GM10266 (cell line): ENCODE results near the gene TICRR.

ENCODE experiments used
- DNase-seq: peaks from one replicate; pipeline ENCODE4 v3.0.0; 2012; ENCODE audit errors: extremely low spot score
- TF ChIP-seq, protein P1 (sequence below): IDR thresholded peaks from 2 replicates; pipeline ENCODE4 v1.5.1; 2012; ENCODE audit warnings: mild to moderate bottlenecking, low read depth; ENCODE audit not compliant: control insufficient read depth, insufficient read depth; ENCODE audit errors: missing control alignments

Gene TICRR

DNA sequence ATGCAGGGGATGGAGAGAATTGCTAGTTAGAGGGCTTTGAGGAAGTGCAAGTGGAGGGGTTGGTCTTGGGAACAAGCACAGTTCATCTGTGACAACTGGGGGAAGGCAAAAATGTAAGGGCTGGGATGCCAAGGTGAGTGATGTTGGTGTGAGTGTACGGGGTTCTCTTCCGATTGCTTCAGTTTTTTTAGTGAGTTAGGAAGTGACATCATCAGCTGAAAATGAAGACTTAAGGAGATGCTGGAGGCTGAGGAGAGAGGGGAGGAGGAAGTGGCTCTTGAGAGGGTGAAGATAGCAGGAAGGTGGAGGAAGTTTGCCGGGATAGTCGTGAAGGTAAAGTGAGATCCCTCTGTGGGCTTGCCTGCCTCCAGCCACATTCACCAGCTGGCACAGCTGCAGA, 12.7 kb downstream of the TICRR start:
- DNase-seq = no peak
- TF ChIP-seq, protein P1, sequence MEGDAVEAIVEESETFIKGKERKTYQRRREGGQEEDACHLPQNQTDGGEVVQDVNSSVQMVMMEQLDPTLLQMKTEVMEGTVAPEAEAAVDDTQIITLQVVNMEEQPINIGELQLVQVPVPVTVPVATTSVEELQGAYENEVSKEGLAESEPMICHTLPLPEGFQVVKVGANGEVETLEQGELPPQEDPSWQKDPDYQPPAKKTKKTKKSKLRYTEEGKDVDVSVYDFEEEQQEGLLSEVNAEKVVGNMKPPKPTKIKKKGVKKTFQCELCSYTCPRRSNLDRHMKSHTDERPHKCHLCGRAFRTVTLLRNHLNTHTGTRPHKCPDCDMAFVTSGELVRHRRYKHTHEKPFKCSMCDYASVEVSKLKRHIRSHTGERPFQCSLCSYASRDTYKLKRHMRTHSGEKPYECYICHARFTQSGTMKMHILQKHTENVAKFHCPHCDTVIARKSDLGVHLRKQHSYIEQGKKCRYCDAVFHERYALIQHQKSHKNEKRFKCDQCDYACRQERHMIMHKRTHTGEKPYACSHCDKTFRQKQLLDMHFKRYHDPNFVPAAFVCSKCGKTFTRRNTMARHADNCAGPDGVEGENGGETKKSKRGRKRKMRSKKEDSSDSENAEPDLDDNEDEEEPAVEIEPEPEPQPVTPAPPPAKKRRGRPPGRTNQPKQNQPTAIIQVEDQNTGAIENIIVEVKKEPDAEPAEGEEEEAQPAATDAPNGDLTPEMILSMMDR = no peak

DNA sequence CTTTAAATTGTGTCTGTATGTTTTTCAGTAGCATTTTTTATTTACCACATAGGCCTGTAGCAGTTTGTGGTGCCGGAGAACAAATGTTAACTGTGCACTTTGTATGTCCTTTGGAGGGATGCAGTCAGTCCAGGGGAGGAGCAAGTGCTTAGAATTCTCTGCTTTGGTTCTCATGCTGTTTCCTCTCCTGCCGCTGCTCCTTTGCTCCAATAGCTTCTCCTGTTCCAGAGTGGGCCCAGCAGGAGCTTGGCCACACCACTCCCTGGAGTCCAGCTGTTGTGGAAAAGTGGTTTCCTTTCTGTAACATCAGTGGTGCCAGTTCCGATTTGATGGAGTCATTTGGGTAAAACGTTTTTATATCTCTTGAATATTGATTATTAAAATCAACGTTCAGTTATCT, 16.6 kb downstream of the TICRR start:
- no peak for DNase-seq
- TF ChIP-seq, protein P1 = no peak

DNA sequence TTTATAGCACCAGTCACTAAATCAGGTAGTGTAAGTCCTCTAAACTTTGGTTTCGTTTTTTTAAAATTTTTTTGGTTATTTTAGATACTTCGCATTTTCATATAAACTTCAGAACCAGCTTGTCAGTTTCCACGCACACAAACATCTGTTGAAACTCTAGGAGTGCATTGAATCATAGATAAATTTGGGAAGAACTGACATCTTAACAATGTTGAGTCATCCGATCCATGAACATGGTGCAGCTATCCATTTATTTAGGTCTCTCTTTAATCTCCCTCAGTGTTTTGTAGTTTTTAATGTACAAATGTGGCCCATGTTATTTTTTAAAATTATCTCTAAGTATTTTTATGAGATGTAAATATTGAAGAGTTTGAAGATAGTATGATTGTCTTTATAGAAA, 17.7 kb downstream of the TICRR start:
- TF ChIP-seq, protein P1 = no peak
- no peak for DNase-seq

DNA sequence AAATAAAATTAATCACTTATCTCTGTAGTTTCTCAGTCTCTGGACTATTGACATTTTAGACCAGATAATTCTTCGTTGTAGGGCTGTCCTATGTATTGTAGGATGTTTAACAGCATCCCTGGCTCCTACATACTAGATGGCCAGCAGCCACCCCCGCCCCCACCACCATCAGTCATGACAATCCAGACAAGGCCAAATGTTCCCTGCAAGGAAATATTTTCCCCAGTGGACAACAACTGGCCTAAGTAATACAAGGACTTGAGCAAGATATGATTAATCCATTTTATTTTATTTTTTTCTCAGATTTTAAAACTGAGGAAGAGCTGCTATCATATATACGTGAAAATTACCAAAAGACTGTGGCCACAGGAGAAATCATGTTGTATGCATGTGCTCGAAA, 23.8 kb downstream of the TICRR start:
- TF ChIP-seq, protein P1 = no peak

DNA sequence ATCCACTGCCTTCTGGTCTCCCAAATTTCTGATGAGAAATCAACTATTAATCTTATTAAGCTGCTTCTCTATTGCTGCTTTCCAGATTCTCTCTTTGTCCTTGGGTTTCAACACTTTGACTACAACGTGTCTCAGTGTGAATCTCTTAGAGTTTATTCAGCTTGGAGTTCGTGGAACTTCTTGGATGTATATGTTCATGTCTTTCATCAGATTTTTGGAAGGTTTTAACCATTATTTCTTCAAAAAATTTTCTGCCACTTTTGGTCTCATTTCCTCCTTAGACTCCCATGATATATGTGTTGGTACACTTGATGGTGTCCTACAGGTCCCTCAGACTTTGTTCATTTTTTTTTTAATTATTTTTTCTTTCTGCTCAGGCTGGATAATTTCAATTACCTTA, 36.0 kb downstream of the TICRR start:
- no peak for DNase-seq
- TF ChIP-seq, protein P1 = no peak

More for the DNA sequence above, 23.8 kb downstream of the TICRR start:
- DNase-seq = no peak

DNA sequence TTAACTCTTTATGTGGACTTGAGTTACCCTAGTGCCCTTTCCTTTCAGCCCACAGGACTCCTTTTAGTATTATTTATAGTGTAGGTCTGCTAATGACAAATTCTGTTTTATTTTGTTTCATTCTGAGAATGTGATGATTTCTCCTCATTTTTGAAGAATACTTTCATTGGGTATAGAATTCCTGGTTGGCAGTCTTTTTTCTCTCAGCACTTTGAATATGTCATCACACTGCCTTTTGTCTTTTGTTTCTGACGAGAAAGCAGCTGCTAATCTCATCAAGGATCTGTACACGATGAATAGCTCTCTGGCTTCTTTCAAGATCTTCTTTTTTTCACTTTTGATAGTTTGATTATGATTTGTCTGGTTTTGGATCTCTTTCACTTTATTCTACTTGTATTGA, 37.8 kb downstream of the TICRR start:
- TF ChIP-seq, protein P1 = no peak
- no peak for DNase-seq

DNA sequence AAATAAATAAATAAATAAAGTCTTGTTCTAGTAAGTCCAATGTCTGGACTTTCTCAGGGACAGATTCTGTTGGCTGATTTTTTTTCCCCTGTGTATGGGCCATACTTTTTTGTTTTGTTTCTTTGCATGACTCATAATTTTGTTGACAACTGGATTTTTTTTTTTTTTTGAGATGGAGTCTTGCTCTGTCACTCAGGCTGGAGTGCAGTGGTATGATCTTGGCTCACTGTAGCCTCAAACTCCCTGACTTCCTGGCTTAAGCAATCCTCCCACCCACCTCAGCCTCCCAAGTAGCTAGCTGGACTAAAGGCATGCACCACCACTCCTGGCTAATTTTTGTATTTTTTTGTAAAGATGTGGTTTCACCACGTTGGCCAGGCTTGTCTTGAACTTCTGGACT, 38.9 kb downstream of the TICRR start:
- no peak for DNase-seq
- TF ChIP-seq, protein P1 = no peak
